DMS79 (cell line): ENCODE data around the gene RABGGTA.
A peak's percentile ranks its signal among the peaks of the same experiment; 100 is the strongest.
"Not testable (repeated sequence)": the region's sequence is repeated elsewhere in the genome, so short reads cannot be mapped to it uniquely, and the experiment has no call there.

Source experiments
- DNase-seq: peaks from one replicate; lab custom pipeline; 2025; lab: John Stamatoyannopoulos, UW

Gene RABGGTA

DNA sequence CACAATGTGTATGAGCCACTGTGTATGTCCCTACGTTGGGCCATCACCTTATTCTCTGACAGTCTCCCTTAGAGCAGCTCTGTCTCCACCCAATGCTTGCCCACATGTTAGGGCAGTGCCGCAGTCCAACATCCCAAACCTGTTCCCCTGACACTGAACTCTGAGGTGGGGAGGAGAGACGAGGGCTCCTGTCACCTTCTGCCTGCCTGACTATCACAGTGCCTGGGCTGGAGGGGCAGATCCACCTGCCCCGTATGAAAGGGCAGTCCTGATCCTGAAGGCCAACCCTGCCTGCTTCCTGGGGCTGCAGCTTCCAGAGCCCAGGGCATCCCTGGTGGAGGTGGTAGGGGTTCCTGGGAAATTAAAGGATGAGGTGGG is 10.6 kb downstream of the RABGGTA start:
- no peak for DNase-seq

- DNase-seq, result no peak
Observed at GRCh38 chr14:24260026-24260779, 11.2 kb downstream of the RABGGTA start.

- DNase-seq, result no peak
Observed at GRCh38 chr14:24259282-24260025, 11.9 kb downstream of the RABGGTA start.

- no peak for DNase-seq
Observed at GRCh38 chr14:24258548-24259265, 12.7 kb downstream of the RABGGTA start.

GRCh38 chr14:24258119-24258518 is 13.3 kb downstream of the RABGGTA start:
- no peak for DNase-seq

GRCh38 chr14:24256960-24257359 is 14.4 kb downstream of the RABGGTA start:
- DNase-seq, result no peak

GRCh38 chr14:24255931-24256711 is 15.3 kb downstream of the RABGGTA start:
- no peak for DNase-seq

DNA sequence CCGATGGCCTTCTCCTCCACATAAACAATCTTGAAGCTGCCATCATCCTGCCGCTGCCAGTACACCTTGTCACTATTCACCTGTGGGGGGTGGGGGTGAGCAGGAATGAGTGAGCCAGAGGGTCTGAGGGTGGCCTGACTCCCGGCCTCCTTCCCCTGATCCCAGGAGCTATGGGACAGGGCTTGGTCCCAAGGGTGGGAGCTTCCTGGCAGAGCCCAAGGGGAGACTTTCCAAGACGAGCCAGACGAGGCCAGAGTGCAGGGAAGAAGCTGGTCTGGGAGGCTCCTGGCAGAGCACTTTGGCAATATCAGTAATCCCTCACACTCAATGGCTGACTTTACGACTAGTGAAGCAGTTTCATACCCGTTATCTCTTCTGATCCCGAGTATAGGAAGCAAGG is 16.0 kb downstream of the RABGGTA start:
- no peak for DNase-seq

DNA sequence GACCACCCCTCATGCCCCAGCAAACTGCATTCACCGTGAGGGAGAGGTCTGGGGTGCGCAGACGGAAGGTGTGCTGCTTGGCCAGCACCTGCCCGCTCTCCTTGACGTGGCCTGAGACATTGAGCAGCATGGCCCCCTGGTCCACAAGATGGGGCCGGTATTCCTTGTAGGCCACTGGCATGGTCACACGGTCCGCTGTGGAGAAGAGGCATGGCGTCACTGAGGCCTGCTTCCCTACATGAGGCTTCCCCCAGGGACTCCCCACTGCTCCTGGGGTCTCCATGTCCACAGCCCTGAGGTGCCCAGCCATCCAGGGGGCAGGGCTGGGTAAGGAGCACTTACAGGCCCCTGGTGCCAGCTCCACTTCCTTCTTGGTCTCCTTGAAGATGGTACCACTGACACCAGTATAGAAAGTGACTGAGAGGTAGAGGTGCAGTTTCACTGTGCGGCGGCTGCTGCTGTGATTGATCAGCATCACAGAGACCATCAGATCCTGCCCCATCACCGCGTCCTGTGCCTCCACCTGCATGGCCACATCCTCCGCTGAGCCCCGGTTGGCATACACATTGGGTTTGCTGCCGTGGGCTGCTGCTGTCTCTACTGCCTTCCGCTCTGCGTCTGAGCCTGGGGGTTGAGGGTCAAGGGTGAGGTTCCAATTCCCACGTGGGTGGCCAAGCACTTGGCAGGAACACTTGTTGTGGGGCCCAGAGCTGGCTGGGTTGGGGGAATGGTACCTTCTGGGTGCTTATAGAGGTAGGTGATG is 16.6 kb downstream of the RABGGTA start:
- DNase-seq, result no peak

DNA sequence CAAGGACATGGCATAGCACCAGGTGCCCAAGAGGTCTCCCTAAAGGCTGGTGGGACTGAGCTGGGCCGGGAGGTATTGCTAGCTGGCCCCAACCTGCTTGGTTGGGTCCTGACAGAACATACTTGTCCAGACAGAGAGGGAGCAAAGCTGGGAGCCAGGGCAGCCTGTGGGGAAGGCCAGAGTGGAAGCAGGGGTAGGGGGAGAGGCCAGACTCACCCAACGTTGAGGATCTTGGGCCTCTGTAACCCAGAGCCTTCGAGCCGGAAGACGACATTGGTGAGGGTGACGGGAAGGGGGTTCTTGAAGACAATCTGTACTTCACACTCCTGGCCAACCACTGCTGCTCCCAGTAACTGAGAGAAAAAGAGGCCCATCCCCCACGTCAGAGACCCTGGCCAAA is 17.5 kb downstream of the RABGGTA start:
- DNase-seq, result no peak

DNA sequence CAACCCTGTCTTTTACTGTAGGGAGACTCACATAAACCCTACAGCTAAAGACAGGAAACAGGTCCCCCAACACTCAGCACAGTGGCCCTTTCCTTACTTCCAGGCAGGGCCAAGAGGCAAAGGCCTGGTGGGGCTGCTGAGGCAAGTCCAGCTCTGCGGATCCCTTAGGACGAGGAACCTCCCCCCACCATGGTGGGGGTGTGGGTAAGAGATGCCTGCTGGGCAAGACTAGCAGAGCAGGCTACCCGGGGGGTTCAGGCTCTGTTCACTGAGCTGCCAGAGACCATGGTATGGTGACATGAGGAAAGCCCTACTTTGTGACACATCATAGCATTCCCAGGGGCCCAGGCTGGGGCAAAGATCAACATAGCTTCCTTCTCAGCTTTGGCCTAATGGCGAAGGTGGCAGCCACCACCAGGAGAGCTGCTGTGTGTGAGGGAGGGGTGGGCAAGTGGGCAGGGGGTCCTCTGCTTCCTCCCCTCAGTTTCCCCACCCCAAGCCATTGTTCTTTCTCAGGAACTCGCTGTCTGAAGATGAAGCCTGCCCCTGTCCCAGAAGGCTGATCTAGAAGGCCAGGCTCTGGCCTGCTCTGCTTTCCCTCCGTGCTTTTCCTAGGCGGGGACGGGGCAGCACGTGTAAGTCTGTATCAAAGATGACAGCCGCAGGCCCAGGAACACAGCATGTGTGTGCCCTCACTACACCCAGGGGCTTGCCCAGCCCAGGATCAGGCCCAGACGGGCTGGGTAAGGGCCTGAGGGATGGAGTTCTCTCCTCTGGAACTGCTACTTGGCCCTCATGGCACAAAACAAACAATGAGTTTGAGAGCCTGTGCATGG is 18.9 kb downstream of the RABGGTA start:
- DNase-seq, result no peak

DNA sequence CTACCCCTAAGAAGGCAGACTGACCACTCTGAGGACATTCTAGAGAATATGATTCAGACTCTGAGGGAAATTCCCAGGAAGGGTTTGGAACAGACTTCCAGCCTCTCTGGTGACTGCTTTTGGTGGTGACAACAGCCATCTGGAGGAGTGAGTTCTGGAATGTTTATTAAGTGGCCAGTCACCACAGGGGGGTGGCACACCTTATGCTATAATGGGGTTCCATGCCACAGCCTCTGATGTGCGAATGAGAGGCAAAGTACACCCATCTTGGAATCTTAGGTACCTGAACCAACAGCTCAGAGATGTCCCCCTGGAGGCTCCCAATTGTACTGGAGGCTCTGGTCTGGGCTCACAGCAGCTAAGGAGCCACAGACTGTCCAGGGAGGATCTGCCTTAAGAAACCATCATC is 19.5 kb downstream of the RABGGTA start:
- DNase-seq, result no peak

DNA sequence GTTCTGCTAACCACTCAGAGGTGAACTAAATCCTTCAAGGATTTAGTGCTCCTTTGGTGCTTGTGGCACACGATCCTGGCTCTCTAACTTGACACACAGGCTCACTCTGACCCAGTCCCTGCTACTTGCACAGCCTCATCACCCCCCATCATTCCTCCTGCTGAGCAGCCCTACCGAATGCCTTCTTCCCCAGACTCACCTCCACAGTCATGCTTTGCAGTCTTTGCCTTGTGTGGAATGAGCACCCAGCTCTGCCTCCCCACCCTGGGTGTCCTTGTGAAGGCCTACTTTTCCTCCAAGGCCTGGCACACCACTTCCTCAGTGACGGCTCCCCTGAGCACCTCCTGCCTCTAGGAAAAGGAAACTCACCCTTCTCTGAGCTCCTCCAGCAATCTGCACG is 21.0 kb downstream of the RABGGTA start:
- no peak for DNase-seq

GRCh38 chr14:24249230-24250021 is 22.0 kb downstream of the RABGGTA start:
- no peak for DNase-seq

GRCh38 chr14:24247422-24247821 is 24.0 kb downstream of the RABGGTA start:
- DNase-seq, result no peak

- DNase-seq, result no peak
Observed at GRCh38 chr14:24246765-24247212, 24.6 kb downstream of the RABGGTA start.

DNA sequence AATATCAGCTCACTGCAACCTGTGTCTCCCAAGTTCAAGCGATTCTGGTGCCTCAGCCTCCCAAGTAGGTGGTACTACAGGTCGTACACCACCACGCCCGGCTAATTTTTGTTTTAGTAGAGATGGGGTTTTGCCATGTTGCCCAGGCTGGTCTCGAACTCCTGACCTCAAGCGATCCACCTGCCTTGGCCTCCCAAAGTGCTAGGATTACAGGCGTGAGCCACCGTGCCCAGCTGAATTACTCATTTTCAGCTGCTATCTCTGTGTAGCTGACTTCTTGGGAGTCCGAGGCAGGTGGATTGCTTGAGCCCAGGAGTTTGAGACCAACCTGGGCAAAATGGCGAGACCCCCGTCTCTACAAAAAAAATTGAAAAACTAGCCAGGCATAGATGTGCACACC is 26.0 kb downstream of the RABGGTA start:
- DNase-seq, result not testable (repeated sequence)

- peak; percentile 47 for DNase-seq
Observed at GRCh38 chr14:24243336-24243836, 28.0 kb downstream of the RABGGTA start.

- peak; percentile 97 for DNase-seq
Observed at GRCh38 chr14:24241829-24242443, 29.5 kb downstream of the RABGGTA start.
